A549 (cell line): ENCODE results near the gene POLRMT. TPM values are rescaled to one million over a fixed set of nuclear protein-coding genes. Genes with fewer than 3 reads are reported as not detected.
A peak's percentile ranks its signal among the peaks of the same experiment; 100 is the strongest.
"Not testable (repeated sequence)": the region's sequence is repeated elsewhere in the genome, so short reads cannot be mapped to it uniquely, and the experiment has no call there.

Source experiments
- ATAC-seq, 2 experiments: fragments of 200-7000 bp in 1 of 2; fragments of >200 bp in 1 of 2; cut with Nextera tagmentation in 1 of 2; cut with Tn5 transposase in 1 of 2; 3 replicates each; pipeline versions ENCODE4 v1.8.0 to v1.9.1; 2018 to 2020; ENCODE audit warnings: mild to moderate bottlenecking in 1 of 2, moderate library complexity in 1 of 2
- CTCF ChIA-PET: fragments of 300-600 bp; sonication (Branson Sonifier 250); formaldehyde crosslinking; extraction: SDS; loops from one replicate; lab custom pipeline; 2021; ENCODE audit warnings: antibody characterized with exemption, inconsistent platforms; lab: Yijun Ruan, JAX
- POLR2A ChIA-PET: fragments of 350-600 bp; formaldehyde crosslinking; extraction: SDS; loops from one replicate; lab custom pipeline; 2021; ENCODE audit warnings: antibody characterized with exemption, inconsistent platforms; lab: Yijun Ruan, JAX
- DNase-seq, 2 experiments: peaks; one replicate each; pipeline versions ENCODE4 v3.0.0 to v3.0.0-alpha.2; 2011 to 2016; ENCODE audit warnings: low read depth in 1 of 2, low spot score in 1 of 2
- FAIRE-seq: peaks from 2 replicates; lab custom pipeline; 2011; peaks lifted over from hg19 to GRCh38; lab: Jason Lieb, UNC
- H3K27ac ChIP-seq, 2 experiments: fragments of >200 bp; sonication (Bioruptor Twin); formaldehyde crosslinking; 3 replicates each; pipeline ENCODE4 v1.5.1; 2016 to 2017
- H3K4me1 ChIP-seq: fragments of >200 bp; sonication (Bioruptor Twin); formaldehyde crosslinking; 3 replicates; pipeline ENCODE4 v1.6.1; 2016
- H3K4me2 ChIP-seq: fragments of >200 bp; sonication (Bioruptor Twin); formaldehyde crosslinking; 3 replicates; pipeline ENCODE4 v1.6.1; 2016
- H3K4me3 ChIP-seq: fragments of >200 bp; sonication (Bioruptor Twin); formaldehyde crosslinking; 3 replicates; pipeline ENCODE4 v1.5.1; 2016
- H3K9me3 ChIP-seq: fragments of >200 bp; sonication (Bioruptor Twin); formaldehyde crosslinking; 3 replicates; pipeline ENCODE4 v1.6.1; 2016
- CHD4 ChIP-seq: fragments of 200-600 bp; sonication (generic); IDR thresholded peaks from 2 replicates; pipeline ENCODE4 v1.6.1; 2016; ENCODE audit warnings: antibody characterized with exemption, mild to moderate bottlenecking, borderline replicate concordance
- E2F6 ChIP-seq: IDR thresholded peaks from 2 replicates; pipeline ENCODE4 v1.6.1; 2012; ENCODE audit warnings: low read depth, borderline replicate concordance
- EP300 ChIP-seq, 2 experiments: fragments of >200 bp; sonication (Bioruptor Twin); formaldehyde crosslinking; IDR thresholded peaks; 2 replicates in 1 of 2; 3 replicates in 1 of 2; pipeline ENCODE4 v1.6.1; 2016 to 2017
- FOSB ChIP-seq: fragments of 250-450 bp; sonication (Bioruptor Pico); IDR thresholded peaks from 2 replicates; pipeline ENCODE4 v1.5.0; 2020; ENCODE audit warnings: mild to moderate bottlenecking, moderate library complexity
- GATA3 ChIP-seq: IDR thresholded peaks from 2 replicates; pipeline ENCODE4 v1.6.1; 2012; ENCODE audit warnings: borderline replicate concordance
- HDAC2 ChIP-seq: fragments of 200-600 bp; sonication (generic); IDR thresholded peaks from 2 replicates; pipeline ENCODE4 v1.6.1; 2016
- HOXA7 ChIP-seq: fragments of 250-450 bp; sonication (Bioruptor Pico); IDR thresholded peaks from 2 replicates; pipeline ENCODE4 v1.5.0; 2020; ENCODE audit warnings: mild to moderate bottlenecking, moderate library complexity
- HOXB5 ChIP-seq: fragments of 250-450 bp; sonication (Bioruptor Pico); IDR thresholded peaks from 2 replicates; pipeline ENCODE4 v1.5.0; 2020; ENCODE audit warnings: mild to moderate bottlenecking, moderate library complexity
- KDM1A ChIP-seq: fragments of 200-600 bp; sonication (generic); IDR thresholded peaks from 2 replicates; pipeline ENCODE4 v1.6.1; 2016; ENCODE audit warnings: low read depth, mild to moderate bottlenecking
- MAFK ChIP-seq: fragments of 450-650 bp; IDR thresholded peaks from 2 replicates; pipeline ENCODE4 v1.6.1; 2014; ENCODE audit not compliant: partially characterized antibody
- MAX ChIP-seq: IDR thresholded peaks from 2 replicates; pipeline ENCODE4 v1.6.1; 2012
- NPAS2 ChIP-seq: fragments of 250-450 bp; sonication (Bioruptor Pico); IDR thresholded peaks from 2 replicates; pipeline ENCODE4 v1.8.0; 2022; ENCODE audit warnings: mild to moderate bottlenecking, moderate library complexity, borderline replicate concordance
- NR3C1 ChIP-seq: fragments of >200 bp; sonication (Bioruptor Twin); formaldehyde crosslinking; IDR thresholded peaks from 3 replicates; pipeline ENCODE4 v1.6.1; 2017
- POLR2AphosphoS2 ChIP-seq: conservative IDR thresholded peaks from 2 replicates; pipeline ENCODE4 v1.6.1; 2012; ENCODE audit warnings: low read length, improper control_type of control experiment, inconsistent platforms
- RCOR1 ChIP-seq: fragments of 150-350 bp; IDR thresholded peaks from 2 replicates; pipeline ENCODE4 v1.6.1; 2014; ENCODE audit warnings: antibody characterized with exemption, low read length, low read depth
- TFCP2L1 ChIP-seq: fragments of 250-450 bp; sonication (Bioruptor Pico); IDR thresholded peaks from 2 replicates; pipeline ENCODE4 v1.5.0; 2021; ENCODE audit warnings: mild to moderate bottlenecking
- ZC3H11A ChIP-seq: fragments of 450-650 bp; IDR thresholded peaks from 2 replicates; pipeline ENCODE4 v1.6.1; 2014; ENCODE audit warnings: antibody characterized with exemption, mild to moderate bottlenecking
- ZFP36 ChIP-seq: fragments of 450-650 bp; IDR thresholded peaks from 2 replicates; pipeline ENCODE4 v1.6.1; 2014; ENCODE audit warnings: borderline replicate concordance; ENCODE audit not compliant: partially characterized antibody
- ZNF302 ChIP-seq: fragments of 250-450 bp; sonication (Bioruptor Pico); IDR thresholded peaks from 2 replicates; pipeline ENCODE4 v1.9.0; 2021; ENCODE audit warnings: inconsistent platforms, mild to moderate bottlenecking, moderate library complexity
- ZSCAN20 ChIP-seq: fragments of 250-450 bp; sonication (Bioruptor Pico); IDR thresholded peaks from 2 replicates; pipeline ENCODE4 v1.8.0; 2022; ENCODE audit warnings: mild to moderate bottlenecking, moderate library complexity
- WGBS: methylation state at CpG from one replicate; pipeline ENCODE4 v1.1.6; 2017; ENCODE audit errors: missing lambda C conversion rate; 5-methylcytosine and 5-hydroxymethylcytosine counted together
- polyA plus RNA-seq, 4 experiments: library from polyadenylated mRNA; depleted of rRNA in 3 of 4; stranded (reverse); fragments of >200 nt; fragmentation: RNase III in 1 of 4; extraction: RNeasy Plus Mini Kit Qiagen cat#74134 plus additional on column Dnase treatment in 1 of 4; gene quantifications; 2 replicates in 3 of 4; 3 replicates in 1 of 4; pipeline ENCODE4 v1.2.3, GENCODE V29; 2011 to 2017
- TF ChIP-seq, protein P1 (sequence below): fragments of 150-350 bp; IDR thresholded peaks from 2 replicates; pipeline ENCODE4 v1.6.1; 2014; ENCODE audit warnings: low read depth, mild to moderate bottlenecking, low read length
- TF ChIP-seq, protein P2 (sequence below): fragments of 450-650 bp; IDR thresholded peaks from 2 replicates; pipeline ENCODE4 v1.6.1; 2014; ENCODE audit warnings: antibody characterized with exemption

Gene POLRMT
- polyA plus RNA-seq, 2 of the 4 experiments (the other 2 are of a cell fraction): 41.9 to 68.8 TPM

DNA sequence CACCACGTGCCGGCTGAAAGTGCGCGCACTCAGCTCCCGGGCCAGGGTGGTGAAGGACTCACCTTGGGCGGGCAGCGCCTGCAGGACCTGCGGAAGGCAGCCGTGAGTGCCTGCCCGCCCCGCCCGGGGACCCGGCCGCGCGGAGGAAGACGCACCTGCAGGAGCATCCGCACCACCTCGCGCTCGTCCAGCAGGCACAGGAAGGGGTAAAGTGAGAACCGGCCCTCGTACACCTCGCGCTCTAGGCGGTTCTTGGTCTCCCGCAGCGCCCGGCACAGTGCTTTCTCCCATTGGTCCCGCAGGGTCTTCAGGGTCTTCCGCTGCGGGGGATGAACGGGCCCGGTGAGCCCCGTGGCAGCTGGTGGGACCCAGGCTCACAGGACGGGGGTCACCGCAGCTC lies 10.7 kb downstream of the POLRMT start:
- 96% methylated on average over 14 of the region's 37 CpGs for WGBS
- ATAC-seq (no peak), DNase-seq (no peak)
- Histone ChIP-seq H3K9me3 (no peaks in the 10 kb centered on the region), H3K4me1 (peaks cover 40% of the 10 kb centered on the region), H3K4me2 (no peak overlapping the region; the same call in 2 of the 3 replicates)
- ChIA-PET POLR2A (interaction anchor here (1.3 kb wide), 1 partner anchor 11 kb away, joined by 3 read pairs; the partner anchor contains the start of gene POLRMT), CTCF (interaction anchor here (2.0 to 2.4 kb wide), 2 partner anchors 16 to 34 kb away, joined by 7 read pairs; no protein-coding TSS in a partner anchor)
- TF ChIP-seq MAFK: no peak
- TF ChIP-seq ZC3H11A: no peak
- TF ChIP-seq RCOR1: no peak
- no peak for TF ChIP-seq TFCP2L1
- no peak for TF ChIP-seq FOSB (CRISPR knock-in tag)
- TF ChIP-seq E2F6: no peak
- no peak for TF ChIP-seq EP300 (IDR thresholded peaks at IDR 0.05)
- TF ChIP-seq KDM1A: no peak
- TF ChIP-seq, all 56 proteins: peak for 0
- no peak for FAIRE-seq
- H3K27ac ChIP-seq: peak overlapping the region; percentile 98 to 99
- no peak overlapping the region for H3K4me3 ChIP-seq

- ATAC-seq: no peak
- FAIRE-seq: no peak
- H3K27ac ChIP-seq: peak overlapping the region; percentile 17 to 99; a peak in 3 of 6 replicates
- H3K4me3 ChIP-seq: no peak overlapping the region
- no peak for DNase-seq
- WGBS: 98% methylated on average over 6 of the region's 24 CpGs
- peaks cover 37% of the 10 kb centered on the region for H3K4me1 ChIP-seq
- no peaks in the 10 kb centered on the region for H3K9me3 ChIP-seq
- ChIA-PET POLR2A (no interaction called here), CTCF (no interaction called here)
- no peak overlapping the region for H3K4me2 ChIP-seq
- TF ChIP-seq GATA3 (no peak), ZFP36 (no peak), NPAS2 (CRISPR knock-in tag) (no peak), MAX (no peak), POLR2AphosphoS2 (no peak), CHD4 (no peak), HOXA7 (CRISPR knock-in tag) (no peak), HOXB5 (CRISPR knock-in tag) (no peak), NR3C1 (no peak), HDAC2 (no peak), E2F6 (no peak), ZNF302 (CRISPR knock-in tag) (no peak), ZSCAN20 (no peak)
- TF ChIP-seq, protein P1, sequence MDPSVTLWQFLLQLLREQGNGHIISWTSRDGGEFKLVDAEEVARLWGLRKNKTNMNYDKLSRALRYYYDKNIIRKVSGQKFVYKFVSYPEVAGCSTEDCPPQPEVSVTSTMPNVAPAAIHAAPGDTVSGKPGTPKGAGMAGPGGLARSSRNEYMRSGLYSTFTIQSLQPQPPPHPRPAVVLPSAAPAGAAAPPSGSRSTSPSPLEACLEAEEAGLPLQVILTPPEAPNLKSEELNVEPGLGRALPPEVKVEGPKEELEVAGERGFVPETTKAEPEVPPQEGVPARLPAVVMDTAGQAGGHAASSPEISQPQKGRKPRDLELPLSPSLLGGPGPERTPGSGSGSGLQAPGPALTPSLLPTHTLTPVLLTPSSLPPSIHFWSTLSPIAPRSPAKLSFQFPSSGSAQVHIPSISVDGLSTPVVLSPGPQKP: no peak
- TF ChIP-seq, protein P2, sequence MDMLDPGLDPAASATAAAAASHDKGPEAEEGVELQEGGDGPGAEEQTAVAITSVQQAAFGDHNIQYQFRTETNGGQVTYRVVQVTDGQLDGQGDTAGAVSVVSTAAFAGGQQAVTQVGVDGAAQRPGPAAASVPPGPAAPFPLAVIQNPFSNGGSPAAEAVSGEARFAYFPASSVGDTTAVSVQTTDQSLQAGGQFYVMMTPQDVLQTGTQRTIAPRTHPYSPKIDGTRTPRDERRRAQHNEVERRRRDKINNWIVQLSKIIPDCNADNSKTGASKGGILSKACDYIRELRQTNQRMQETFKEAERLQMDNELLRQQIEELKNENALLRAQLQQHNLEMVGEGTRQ: no peak
These were observed 11.5 kb downstream of the POLRMT start for GRCh38 chr19:621819-622218.

GRCh38 chr19:621191-621590 lies 12.1 kb downstream of the POLRMT start:
- ATAC-seq, H3K4me3 ChIP-seq, POLR2A ChIA-PET, FAIRE-seq, H3K9me3 ChIP-seq, DNase-seq, H3K4me2 ChIP-seq: not testable (repeated sequence)
- CTCF ChIA-PET: interaction anchor here (0.5 kb wide), 1 partner anchor 44 kb away, joined by 3 read pairs; no protein-coding TSS in a partner anchor
- Histone ChIP-seq H3K4me1 (peaks cover 33% of the 10 kb centered on the region), H3K27ac (peak overlapping the region in 1 of 2 experiments; percentile 99; a peak in 2 of 6 replicates)
- 98% methylated on average over 10 of the region's 48 CpGs for WGBS
